CD4-positive, alpha-beta T cell treated with Interferon gamma for 1 hour (primary cell): ENCODE data around the gene TKT.

Experiments used
- DNase-seq: peaks from one replicate; pipeline ENCODE4 v3.0.0-alpha.2; 2020

Gene TKT

GRCh38 chr3:53224026-53224425 lies 31.8 kb downstream of the TKT start:
- no peak for DNase-seq

- no peak for DNase-seq
Measured at GRCh38 chr3:53223541-53223966, 32.3 kb downstream of the TKT start.

GRCh38 chr3:53223025-53223424 lies 32.8 kb downstream of the TKT start:
- DNase-seq = no peak

- no peak for DNase-seq
Measured at GRCh38 chr3:53222183-53222901, 33.5 kb downstream of the TKT start.

- DNase-seq = no peak
Measured at GRCh38 chr3:53221827-53222182, 34.0 kb downstream of the TKT start.

GRCh38 chr3:53221345-53221744 lies 34.5 kb downstream of the TKT start:
- no peak for DNase-seq

GRCh38 chr3:53219895-53220483 lies 35.8 kb downstream of the TKT start:
- DNase-seq = peak; percentile 72

- no peak for DNase-seq
Measured at GRCh38 chr3:53218131-53218530, 37.7 kb downstream of the TKT start.

GRCh38 chr3:53217175-53217574 lies 38.6 kb downstream of the TKT start:
- no peak for DNase-seq

GRCh38 chr3:53216723-53217122 lies 39.1 kb downstream of the TKT start:
- no peak for DNase-seq

GRCh38 chr3:53215816-53216215 lies 40.0 kb downstream of the TKT start:
- no peak for DNase-seq

GRCh38 chr3:53213276-53213675 lies 42.5 kb downstream of the TKT start:
- no peak for DNase-seq

GRCh38 chr3:53211706-53212702 lies 43.8 kb downstream of the TKT start:
- DNase-seq = no peak

GRCh38 chr3:53202331-53203015 lies 53.3 kb downstream of the TKT start:
- DNase-seq = no peak

- DNase-seq = no peak
Measured at GRCh38 chr3:53200501-53201498, 55.0 kb downstream of the TKT start.

- no peak for DNase-seq
Measured at GRCh38 chr3:53199834-53200233, 56.0 kb downstream of the TKT start.

GRCh38 chr3:53198996-53199395 lies 56.8 kb downstream of the TKT start:
- no peak for DNase-seq

GRCh38 chr3:53198256-53198977 lies 57.4 kb downstream of the TKT start:
- DNase-seq = no peak

- DNase-seq = peak; percentile 65
Measured at GRCh38 chr3:53196575-53197407, 59.0 kb downstream of the TKT start.
